ENCODE results near the gene B4GALT6.

The B4GALT6 gene

DNA sequence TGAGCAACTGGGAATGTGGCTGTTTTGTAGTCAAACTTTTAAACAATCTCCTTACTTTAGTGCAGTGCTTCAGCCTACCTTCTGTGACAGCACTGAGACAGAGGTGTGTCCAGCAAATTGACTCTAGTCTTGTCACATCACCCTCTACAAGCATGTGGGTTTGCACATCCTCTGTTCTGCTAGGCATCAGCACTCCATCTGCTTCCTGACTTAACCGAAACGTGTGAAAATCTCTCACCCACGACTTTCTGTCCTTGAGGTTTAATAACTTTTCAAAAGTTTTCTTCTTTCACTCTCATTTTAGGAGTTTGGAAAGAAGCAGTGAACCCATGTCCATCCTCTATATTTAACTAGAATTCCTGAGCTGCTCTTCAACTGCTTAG lies 50.1 kb downstream of the B4GALT6 start:
- TF ChIP-seq, protein P1, sequence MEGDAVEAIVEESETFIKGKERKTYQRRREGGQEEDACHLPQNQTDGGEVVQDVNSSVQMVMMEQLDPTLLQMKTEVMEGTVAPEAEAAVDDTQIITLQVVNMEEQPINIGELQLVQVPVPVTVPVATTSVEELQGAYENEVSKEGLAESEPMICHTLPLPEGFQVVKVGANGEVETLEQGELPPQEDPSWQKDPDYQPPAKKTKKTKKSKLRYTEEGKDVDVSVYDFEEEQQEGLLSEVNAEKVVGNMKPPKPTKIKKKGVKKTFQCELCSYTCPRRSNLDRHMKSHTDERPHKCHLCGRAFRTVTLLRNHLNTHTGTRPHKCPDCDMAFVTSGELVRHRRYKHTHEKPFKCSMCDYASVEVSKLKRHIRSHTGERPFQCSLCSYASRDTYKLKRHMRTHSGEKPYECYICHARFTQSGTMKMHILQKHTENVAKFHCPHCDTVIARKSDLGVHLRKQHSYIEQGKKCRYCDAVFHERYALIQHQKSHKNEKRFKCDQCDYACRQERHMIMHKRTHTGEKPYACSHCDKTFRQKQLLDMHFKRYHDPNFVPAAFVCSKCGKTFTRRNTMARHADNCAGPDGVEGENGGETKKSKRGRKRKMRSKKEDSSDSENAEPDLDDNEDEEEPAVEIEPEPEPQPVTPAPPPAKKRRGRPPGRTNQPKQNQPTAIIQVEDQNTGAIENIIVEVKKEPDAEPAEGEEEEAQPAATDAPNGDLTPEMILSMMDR (conservative IDR thresholded peaks at IDR 0.05; ENCODE audit: low read length), result 0 out of 2 replicates have a peak, but pooled peaks have one; percentile 11
- no peak for TF ChIP-seq EZH2phosphoT487 (IDR thresholded peaks at IDR 0.05; ENCODE audit: borderline replicate concordance)
- Histone ChIP-seq H4K20me1 (ENCODE audit: insufficient read depth, low read length, poor library complexity, severe bottlenecking) (no peaks in the 10 kb centered on the region), H2AFZ (ENCODE audit: low read length) (0 out of 2 replicates have a peak overlapping the region, but pooled peaks have one; percentile 21), H3K9ac (ENCODE audit: low read depth, low read length, poor library complexity, severe bottlenecking) (peak overlapping the region; percentile 69), H3K4me3 (ENCODE audit: low read length, poor library complexity, severe bottlenecking) (peak overlapping the region; percentile 64), H3K9me2 (replicated peaks; ENCODE audit: low read depth, low read length) (no peaks in the 10 kb centered on the region), H3K9me3 (ENCODE audit: insufficient read depth, low read depth, low read length) (peaks cover 3% of the 10 kb centered on the region; the same call in 1 of the 2 replicates), H3K4me1 (ENCODE audit: insufficient read depth, low read length, poor library complexity, severe bottlenecking) (peaks cover 54% of the 10 kb centered on the region), H3K79me2 (ENCODE audit: insufficient read depth, low read length) (peaks cover 11% of the 10 kb centered on the region; the same call in 1 of the 2 replicates), H3K36me3 (ENCODE audit: insufficient read depth, low read length) (peaks cover 32% of the 10 kb centered on the region), H3K4me2 (ENCODE audit: low read depth, low read length, poor library complexity, severe bottlenecking) (peak overlapping the region; percentile 78), H3K27me3 (ENCODE audit: insufficient read depth, low read length, poor library complexity, severe bottlenecking) (no peaks in the 10 kb centered on the region), H3F3A (ENCODE audit: low read depth) (peaks cover 16% of the 10 kb centered on the region)

DNA sequence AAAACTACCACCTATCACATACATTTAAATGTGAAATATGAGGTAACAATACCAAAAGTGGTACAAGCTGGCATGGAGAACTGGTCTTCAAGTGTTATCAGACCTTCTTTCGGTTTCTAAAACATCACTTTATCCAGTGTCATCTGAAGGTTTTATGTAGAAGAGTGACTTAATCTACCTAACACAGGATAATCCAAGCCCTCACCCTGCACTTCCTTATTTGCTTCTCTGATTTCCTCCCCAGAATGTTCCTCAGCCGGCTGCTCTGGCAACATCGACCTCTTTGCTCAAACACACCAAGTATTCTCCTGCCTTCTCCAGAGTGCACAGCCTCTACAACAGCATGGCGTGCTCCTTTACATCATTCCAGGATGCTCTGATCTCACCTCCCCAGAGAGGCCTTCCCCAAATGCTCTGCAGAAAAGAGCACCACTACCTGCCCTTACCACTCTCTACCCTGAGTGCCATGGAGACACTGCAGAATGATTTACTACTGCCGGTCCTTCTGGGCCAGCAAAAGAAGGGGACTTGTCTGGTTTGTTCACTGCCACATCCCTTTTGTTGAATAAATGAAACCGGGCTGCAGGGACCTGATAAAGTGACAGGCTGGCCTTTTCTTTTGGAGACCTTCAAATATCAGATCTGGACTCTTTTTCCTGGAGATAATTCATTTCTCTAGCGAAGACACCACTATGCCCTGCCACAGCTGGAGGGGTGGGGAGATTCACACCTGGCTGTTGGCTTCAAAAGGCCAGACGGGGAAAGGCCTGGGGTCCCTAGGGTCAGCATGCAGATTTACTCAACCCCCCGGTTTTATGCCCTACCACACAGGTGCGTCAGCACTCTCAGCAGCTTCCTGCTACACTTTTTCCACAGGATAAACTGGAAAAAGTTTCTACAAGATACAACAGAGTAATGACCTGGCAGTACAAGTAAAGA lies 50.7 kb downstream of the B4GALT6 start:
- peaks cover 31% of the 10 kb centered on the region for H3K36me3 ChIP-seq (ENCODE audit: insufficient read depth, low read length)
- peak overlapping the region; percentile 64 for H3K4me3 ChIP-seq (ENCODE audit: low read length, poor library complexity, severe bottlenecking)
- no peak overlapping the region for H2AFZ ChIP-seq (ENCODE audit: low read length)
- peaks cover 16% of the 10 kb centered on the region for H3F3A ChIP-seq (ENCODE audit: low read depth)
- H3K4me2 ChIP-seq (ENCODE audit: low read depth, low read length, poor library complexity, severe bottlenecking), result peak overlapping the region; percentile 78
- no peaks in the 10 kb centered on the region for H3K27me3 ChIP-seq (ENCODE audit: insufficient read depth, low read length, poor library complexity, severe bottlenecking)
- peak overlapping the region; percentile 69 for H3K9ac ChIP-seq (ENCODE audit: low read depth, low read length, poor library complexity, severe bottlenecking)
- H3K9me3 ChIP-seq (ENCODE audit: insufficient read depth, low read depth, low read length), result peaks cover 3% of the 10 kb centered on the region; the same call in 1 of the 2 replicates
- peaks cover 5% of the 10 kb centered on the region; the same call in 1 of the 2 replicates for H3K79me2 ChIP-seq (ENCODE audit: insufficient read depth, low read length)
- H4K20me1 ChIP-seq (ENCODE audit: insufficient read depth, low read length, poor library complexity, severe bottlenecking), result no peaks in the 10 kb centered on the region
- H3K9me2 ChIP-seq (replicated peaks; ENCODE audit: low read depth, low read length), result no peaks in the 10 kb centered on the region
- H3K4me1 ChIP-seq (ENCODE audit: insufficient read depth, low read length, poor library complexity, severe bottlenecking), result peaks cover 54% of the 10 kb centered on the region
- no peak for TF ChIP-seq EZH2phosphoT487 (IDR thresholded peaks at IDR 0.05; ENCODE audit: borderline replicate concordance)
- TF ChIP-seq, protein P1 (conservative IDR thresholded peaks at IDR 0.05; ENCODE audit: low read length), result no peak

DNA sequence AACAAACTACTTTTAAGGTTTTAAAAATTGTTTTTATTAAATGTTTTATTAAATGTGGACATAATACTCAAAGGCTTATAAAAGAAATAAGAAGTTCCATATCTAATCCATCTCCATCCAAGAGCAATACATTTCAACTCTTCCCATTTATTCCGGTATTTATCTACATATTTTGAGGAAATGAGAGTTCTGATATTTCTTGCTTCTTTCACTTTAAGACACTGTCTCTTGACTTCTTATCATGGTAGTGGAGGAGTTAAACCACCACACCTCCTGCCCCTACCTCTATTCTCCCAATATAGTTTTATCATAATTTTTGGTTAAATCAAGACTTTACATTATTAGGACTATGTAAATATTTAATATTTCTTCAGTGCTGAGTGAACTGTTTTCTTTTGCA lies 52.0 kb downstream of the B4GALT6 start:
- no peak for TF ChIP-seq EZH2phosphoT487 (IDR thresholded peaks at IDR 0.05; ENCODE audit: borderline replicate concordance)
- TF ChIP-seq, protein P1 (conservative IDR thresholded peaks at IDR 0.05; ENCODE audit: low read length), result no peak
- Histone ChIP-seq H3K9me2 (replicated peaks; ENCODE audit: low read depth, low read length) (no peaks in the 10 kb centered on the region), H4K20me1 (ENCODE audit: insufficient read depth, low read length, poor library complexity, severe bottlenecking) (no peaks in the 10 kb centered on the region), H3K36me3 (ENCODE audit: insufficient read depth, low read length) (peaks cover 30% of the 10 kb centered on the region), H3K4me3 (ENCODE audit: low read length, poor library complexity, severe bottlenecking) (no peak overlapping the region), H2AFZ (ENCODE audit: low read length) (no peak overlapping the region), H3F3A (ENCODE audit: low read depth) (peaks cover 16% of the 10 kb centered on the region), H3K9ac (ENCODE audit: low read depth, low read length, poor library complexity, severe bottlenecking) (no peak overlapping the region), H3K79me2 (ENCODE audit: insufficient read depth, low read length) (peaks cover 5% of the 10 kb centered on the region; the same call in 1 of the 2 replicates), H3K9me3 (ENCODE audit: insufficient read depth, low read depth, low read length) (peaks cover 3% of the 10 kb centered on the region; the same call in 1 of the 2 replicates), H3K4me1 (ENCODE audit: insufficient read depth, low read length, poor library complexity, severe bottlenecking) (peaks cover 54% of the 10 kb centered on the region), H3K4me2 (ENCODE audit: low read depth, low read length, poor library complexity, severe bottlenecking) (no peak overlapping the region), H3K27me3 (ENCODE audit: insufficient read depth, low read length, poor library complexity, severe bottlenecking) (no peaks in the 10 kb centered on the region)
